ENCODE measurements around the gene ZDHHC6.

The ZDHHC6 gene

DNA sequence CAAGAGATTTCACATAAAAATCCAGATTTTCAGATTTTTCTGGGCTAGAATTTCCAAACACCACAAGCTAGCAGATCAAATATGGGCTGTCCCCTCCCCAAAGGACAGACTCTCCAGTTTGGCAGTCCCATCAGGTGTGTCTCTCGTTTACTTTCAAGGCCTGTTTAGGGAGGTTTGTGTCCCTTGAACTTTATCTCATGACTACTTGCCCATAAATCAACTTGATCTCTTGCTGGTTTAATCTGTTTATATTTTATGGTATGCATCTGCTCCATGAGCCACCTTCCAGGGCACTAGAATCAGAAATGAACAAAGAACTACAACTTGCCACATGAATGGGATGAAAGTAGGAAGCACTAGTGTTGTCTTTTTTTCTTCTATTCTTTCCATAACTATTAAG, 5.2 kb downstream of the ZDHHC6 start:
- Histone ChIP-seq H3K9ac (ENCODE audit: low read depth, low read length) (no peak overlapping the region), H3K27ac (ENCODE audit: low read depth, low read length) (no peak overlapping the region), H3K27me3 (ENCODE audit: insufficient read depth, low read length) (no peaks in the 10 kb centered on the region), H3K9me3 (ENCODE audit: insufficient read depth, low read depth, low read length) (no peaks in the 10 kb centered on the region), H3K4me1 (ENCODE audit: insufficient read depth, low read length) (peaks cover 5% of the 10 kb centered on the region; the same call in 1 of the 2 replicates), H3K4me3 (ENCODE audit: low read length) (no peak overlapping the region), H3K36me3 (ENCODE audit: insufficient read depth, low read length) (peaks cover 87% of the 10 kb centered on the region)
- WGBS: 86% methylated on average over 1 of the region's 1 CpG

DNA sequence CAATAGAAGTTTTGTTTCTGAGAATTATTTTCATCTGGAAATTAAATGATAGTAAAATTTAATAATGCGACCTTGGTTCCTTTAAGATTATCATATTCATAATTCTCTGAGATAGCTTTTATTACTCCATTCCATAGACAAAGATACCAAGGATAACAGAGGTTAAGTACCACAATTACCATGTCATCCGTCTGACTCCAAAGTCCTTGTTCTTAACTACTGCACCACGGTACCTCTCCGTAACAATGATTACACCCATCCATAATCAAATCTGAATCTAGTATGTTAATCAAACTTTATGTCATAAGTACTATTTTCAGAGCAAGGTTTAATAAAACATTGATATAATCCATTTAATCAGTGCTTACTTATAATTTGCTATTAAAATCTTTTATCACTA, 8.4 kb downstream of the ZDHHC6 start:
- Histone ChIP-seq H3K9me3 (ENCODE audit: insufficient read depth, low read depth, low read length) (no peaks in the 10 kb centered on the region), H3K4me3 (ENCODE audit: low read length) (no peak overlapping the region), H3K27ac (ENCODE audit: low read depth, low read length) (no peak overlapping the region), H3K4me1 (ENCODE audit: insufficient read depth, low read length) (no peaks in the 10 kb centered on the region), H3K27me3 (ENCODE audit: insufficient read depth, low read length) (no peaks in the 10 kb centered on the region), H3K36me3 (ENCODE audit: insufficient read depth, low read length) (peaks cover 92% of the 10 kb centered on the region), H3K9ac (ENCODE audit: low read depth, low read length) (no peak overlapping the region)
- 94% methylated on average over 4 of the region's 4 CpGs for WGBS

DNA sequence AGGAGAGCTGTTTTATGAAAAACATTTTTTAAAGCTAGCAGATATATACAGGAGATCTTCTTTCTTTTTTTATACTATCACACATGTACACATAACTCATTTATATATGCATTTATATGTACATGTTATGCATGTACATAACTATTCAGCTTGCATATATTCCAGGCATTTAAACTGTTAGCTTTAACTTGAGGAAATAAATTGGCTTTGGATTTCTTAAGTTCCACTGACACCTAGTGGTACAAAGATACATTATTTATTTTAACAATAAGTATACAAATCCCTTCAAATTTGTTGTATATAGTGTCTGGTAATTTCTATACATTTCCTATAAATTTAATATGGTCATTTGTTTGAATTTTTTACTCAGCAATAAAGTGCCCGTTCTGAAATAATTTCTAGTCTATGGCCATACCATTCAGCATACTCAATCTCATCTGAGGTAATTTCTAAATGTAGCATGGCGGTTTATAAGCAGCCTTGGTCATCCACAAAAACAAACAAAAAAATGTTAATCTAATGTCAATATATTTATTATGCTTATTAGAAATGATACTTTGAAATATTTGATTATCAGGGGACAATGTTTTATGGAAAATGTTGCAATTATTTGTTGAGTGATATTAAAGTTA, 11.6 kb downstream of the ZDHHC6 start:
- H3K36me3 ChIP-seq (ENCODE audit: insufficient read depth, low read length): peaks cover 94% of the 10 kb centered on the region
- H3K9ac ChIP-seq (ENCODE audit: low read depth, low read length): no peak overlapping the region
- no peak overlapping the region for H3K27ac ChIP-seq (ENCODE audit: low read depth, low read length)
- H3K4me3 ChIP-seq (ENCODE audit: low read length): no peak overlapping the region
- H3K9me3 ChIP-seq (ENCODE audit: insufficient read depth, low read depth, low read length): no peaks in the 10 kb centered on the region
- H3K4me1 ChIP-seq (ENCODE audit: insufficient read depth, low read length): no peaks in the 10 kb centered on the region
- no peaks in the 10 kb centered on the region for H3K27me3 ChIP-seq (ENCODE audit: insufficient read depth, low read length)
- 100% methylated on average over 2 of the region's 2 CpGs for WGBS

DNA sequence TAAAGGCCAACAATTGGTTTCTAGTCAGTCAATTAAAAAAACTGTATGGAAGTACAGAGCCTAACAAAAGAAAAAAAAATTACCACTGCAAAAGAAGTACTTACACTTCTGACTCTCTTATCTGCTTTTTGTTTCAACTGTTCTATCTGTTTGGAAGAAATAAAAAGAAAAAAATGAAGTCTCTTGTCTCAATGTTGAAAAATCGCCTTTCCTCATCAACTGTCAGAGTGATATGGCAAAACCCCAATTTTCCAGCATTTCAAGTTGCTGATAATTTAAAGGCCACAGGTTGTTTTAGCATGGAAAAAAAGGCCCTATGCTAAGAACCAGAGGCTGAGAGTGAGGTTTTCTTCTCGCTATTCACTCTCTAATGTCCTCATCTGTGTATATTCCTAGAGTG, 13.6 kb downstream of the ZDHHC6 start:
- no peaks in the 10 kb centered on the region for H3K4me1 ChIP-seq (ENCODE audit: insufficient read depth, low read length)
- H3K9ac ChIP-seq (ENCODE audit: low read depth, low read length): no peak overlapping the region
- 96% methylated on average over 2 of the region's 2 CpGs for WGBS
- H3K27ac ChIP-seq (ENCODE audit: low read depth, low read length): no peak overlapping the region
- H3K36me3 ChIP-seq (ENCODE audit: insufficient read depth, low read length): peaks cover 78% of the 10 kb centered on the region
- no peaks in the 10 kb centered on the region for H3K27me3 ChIP-seq (ENCODE audit: insufficient read depth, low read length)
- H3K9me3 ChIP-seq (ENCODE audit: insufficient read depth, low read depth, low read length): no peaks in the 10 kb centered on the region
- no peak overlapping the region for H3K4me3 ChIP-seq (ENCODE audit: low read length)

DNA sequence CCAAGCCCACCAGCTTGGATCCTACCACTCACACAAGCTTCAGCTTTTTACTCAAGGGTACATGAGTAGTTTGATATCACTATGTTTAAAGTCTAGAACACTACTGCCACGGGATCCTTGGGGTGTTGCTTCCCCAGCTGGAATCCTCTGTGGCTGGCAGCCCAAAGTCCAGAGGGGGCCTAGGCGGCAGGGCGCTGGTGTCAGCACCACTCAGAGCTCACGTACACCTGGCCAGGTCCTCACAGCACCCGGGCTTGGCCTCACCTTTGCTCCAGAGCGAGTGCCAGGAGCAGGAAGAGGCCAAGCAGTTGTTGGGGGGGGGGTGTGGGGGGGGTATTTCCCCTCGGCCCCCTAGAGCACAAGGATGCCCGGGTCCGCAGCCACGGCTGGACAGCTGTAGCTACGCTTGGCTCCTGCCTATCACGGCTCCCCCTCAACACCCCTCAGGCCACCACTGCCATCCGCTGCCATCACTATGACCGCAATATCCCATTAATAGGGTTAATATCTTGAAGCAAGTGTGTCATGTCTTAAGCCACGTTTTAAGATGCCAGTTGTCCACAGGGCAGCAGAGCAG, 17.0 kb downstream of the ZDHHC6 start:
- Histone ChIP-seq H3K4me1 (ENCODE audit: insufficient read depth, low read length) (no peaks in the 10 kb centered on the region), H3K4me3 (ENCODE audit: low read length) (no peak overlapping the region), H3K9ac (ENCODE audit: low read depth, low read length) (no peak overlapping the region), H3K9me3 (ENCODE audit: insufficient read depth, low read depth, low read length) (no peaks in the 10 kb centered on the region), H3K27ac (ENCODE audit: low read depth, low read length) (no peak overlapping the region), H3K36me3 (ENCODE audit: insufficient read depth, low read length) (peaks cover 49% of the 10 kb centered on the region), H3K27me3 (ENCODE audit: insufficient read depth, low read length) (no peaks in the 10 kb centered on the region)
- 97% methylated on average over 14 of the region's 15 CpGs for WGBS

DNA sequence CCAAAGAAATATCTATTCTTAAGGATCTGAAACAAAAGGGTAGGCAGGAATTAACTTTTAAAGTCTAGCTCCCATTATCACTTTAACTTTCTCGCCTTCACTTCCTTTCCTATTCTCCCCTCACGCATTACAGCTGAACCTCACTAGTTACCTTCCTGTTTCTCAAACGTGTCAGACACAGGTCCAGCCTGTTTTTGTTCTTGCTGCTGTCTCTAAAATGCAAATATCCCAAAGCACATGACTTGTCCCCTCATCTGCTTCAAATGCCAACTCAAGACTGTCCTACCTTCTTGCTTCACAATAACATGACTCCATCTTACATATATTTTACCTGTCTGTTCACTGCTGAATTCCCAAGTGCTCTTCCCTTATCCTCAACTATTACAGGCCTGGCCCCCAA, 17.6 kb downstream of the ZDHHC6 start:
- Histone ChIP-seq H3K4me3 (ENCODE audit: low read length) (no peak overlapping the region), H3K27me3 (ENCODE audit: insufficient read depth, low read length) (no peaks in the 10 kb centered on the region), H3K9me3 (ENCODE audit: insufficient read depth, low read depth, low read length) (no peaks in the 10 kb centered on the region), H3K36me3 (ENCODE audit: insufficient read depth, low read length) (peaks cover 43% of the 10 kb centered on the region), H3K4me1 (ENCODE audit: insufficient read depth, low read length) (no peaks in the 10 kb centered on the region), H3K27ac (ENCODE audit: low read depth, low read length) (no peak overlapping the region), H3K9ac (ENCODE audit: low read depth, low read length) (no peak overlapping the region)
- WGBS: 81% methylated on average over 3 of the region's 3 CpGs

DNA sequence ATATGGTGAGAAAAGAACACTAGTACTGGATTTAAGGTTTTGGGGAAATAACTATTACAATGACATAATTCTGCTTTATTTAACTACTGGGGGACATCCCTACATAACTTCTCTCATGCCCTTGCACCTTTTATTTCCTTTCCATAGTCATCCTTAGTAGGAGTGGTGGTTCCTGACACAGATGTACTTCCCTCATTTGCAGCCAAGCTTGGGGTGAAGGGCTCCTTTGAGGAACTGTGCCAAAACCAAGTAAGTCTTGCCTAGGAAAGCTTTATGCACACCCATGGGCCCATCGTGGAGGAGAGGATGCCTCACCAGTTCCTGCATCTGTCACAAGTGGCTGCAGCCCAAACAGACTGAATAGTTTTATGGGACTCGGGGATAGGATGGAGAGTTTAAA, 20.6 kb downstream of the ZDHHC6 start:
- Histone ChIP-seq H3K9ac (ENCODE audit: low read depth, low read length) (no peak overlapping the region), H3K4me3 (ENCODE audit: low read length) (no peak overlapping the region), H3K4me1 (ENCODE audit: insufficient read depth, low read length) (no peaks in the 10 kb centered on the region), H3K27me3 (ENCODE audit: insufficient read depth, low read length) (no peaks in the 10 kb centered on the region), H3K27ac (ENCODE audit: low read depth, low read length) (no peak overlapping the region), H3K9me3 (ENCODE audit: insufficient read depth, low read depth, low read length) (no peaks in the 10 kb centered on the region), H3K36me3 (ENCODE audit: insufficient read depth, low read length) (peaks cover 13% of the 10 kb centered on the region)
- WGBS: 72% methylated on average over 2 of the region's 2 CpGs

DNA sequence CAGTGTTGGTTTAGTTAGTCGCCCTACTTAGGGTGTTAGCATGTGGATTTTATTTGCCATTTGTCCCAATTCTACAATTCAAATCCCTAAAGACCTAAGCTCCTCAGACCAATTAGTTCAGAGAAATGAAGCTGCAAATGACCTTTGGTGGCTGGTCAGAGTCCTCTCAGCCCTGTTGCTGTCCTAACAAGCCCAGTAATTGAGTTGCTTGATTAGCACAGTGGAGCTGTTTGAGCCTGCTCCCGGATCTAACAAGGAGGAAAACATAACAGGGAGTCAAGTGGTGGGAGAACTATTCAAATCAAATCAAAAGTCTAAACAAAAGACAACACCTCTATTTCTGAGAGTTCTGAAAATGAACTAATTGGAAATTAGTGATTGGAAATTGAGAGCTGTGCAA, 22.1 kb downstream of the ZDHHC6 start:
- H3K4me1 ChIP-seq (ENCODE audit: insufficient read depth, low read length): no peaks in the 10 kb centered on the region
- no peaks in the 10 kb centered on the region for H3K9me3 ChIP-seq (ENCODE audit: insufficient read depth, low read depth, low read length)
- H3K27me3 ChIP-seq (ENCODE audit: insufficient read depth, low read length): no peaks in the 10 kb centered on the region
- H3K4me3 ChIP-seq (ENCODE audit: low read length): no peak overlapping the region
- no peak overlapping the region for H3K27ac ChIP-seq (ENCODE audit: low read depth, low read length)
- no peak overlapping the region for H3K9ac ChIP-seq (ENCODE audit: low read depth, low read length)
- WGBS: 80% methylated on average over 1 of the region's 2 CpGs
- H3K36me3 ChIP-seq (ENCODE audit: insufficient read depth, low read length): no peaks in the 10 kb centered on the region

DNA sequence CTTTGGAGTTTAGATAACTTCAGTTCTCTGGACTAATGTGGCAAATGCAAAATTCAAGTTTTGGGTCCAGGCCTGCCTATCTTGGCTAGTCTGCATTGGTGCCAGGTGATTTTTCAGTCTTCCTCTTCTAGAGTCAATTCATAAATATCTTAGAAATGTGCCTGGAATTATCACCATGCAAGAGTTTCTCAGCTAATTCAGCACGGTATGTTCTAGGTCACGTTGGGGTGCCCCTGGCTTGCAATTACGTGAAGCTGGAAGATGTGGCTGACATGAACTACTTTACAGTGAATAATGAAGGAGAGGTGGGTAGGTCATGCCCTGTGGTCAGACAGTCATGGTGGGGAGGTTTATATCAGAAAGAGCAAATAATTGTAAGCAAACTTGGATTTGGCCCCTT, 25.0 kb downstream of the ZDHHC6 start:
- Histone ChIP-seq H3K9ac (ENCODE audit: low read depth, low read length) (no peak overlapping the region), H3K4me1 (ENCODE audit: insufficient read depth, low read length) (no peaks in the 10 kb centered on the region), H3K36me3 (ENCODE audit: insufficient read depth, low read length) (no peaks in the 10 kb centered on the region), H3K27ac (ENCODE audit: low read depth, low read length) (no peak overlapping the region), H3K9me3 (ENCODE audit: insufficient read depth, low read depth, low read length) (no peaks in the 10 kb centered on the region), H3K27me3 (ENCODE audit: insufficient read depth, low read length) (no peaks in the 10 kb centered on the region), H3K4me3 (ENCODE audit: low read length) (no peak overlapping the region)
- 91% methylated on average over 3 of the region's 3 CpGs for WGBS

DNA sequence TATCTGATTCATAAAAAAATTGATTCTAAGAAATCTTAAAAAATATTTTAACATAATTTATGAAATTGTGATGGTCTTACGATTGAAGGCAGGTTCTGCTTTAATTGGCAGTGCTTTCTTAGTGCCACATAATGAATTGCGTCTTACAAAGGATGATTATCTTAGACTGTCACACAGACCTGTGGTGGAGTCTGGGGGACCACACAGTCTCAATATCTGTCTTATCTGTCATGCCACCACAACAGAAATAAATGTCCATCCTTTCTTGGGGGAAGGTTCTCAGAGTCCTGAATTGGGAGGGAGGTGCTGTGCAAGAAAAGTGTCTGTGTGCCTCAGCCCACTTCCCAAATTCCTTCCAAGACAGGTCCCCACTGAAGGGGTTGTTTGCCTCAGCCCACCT, 34.0 kb downstream of the ZDHHC6 start:
- Histone ChIP-seq H3K9ac (ENCODE audit: low read depth, low read length) (no peak overlapping the region), H3K4me3 (ENCODE audit: low read length) (no peak overlapping the region), H3K4me1 (ENCODE audit: insufficient read depth, low read length) (no peaks in the 10 kb centered on the region), H3K36me3 (ENCODE audit: insufficient read depth, low read length) (no peaks in the 10 kb centered on the region), H3K27me3 (ENCODE audit: insufficient read depth, low read length) (no peaks in the 10 kb centered on the region), H3K27ac (ENCODE audit: low read depth, low read length) (no peak overlapping the region), H3K9me3 (ENCODE audit: insufficient read depth, low read depth, low read length) (no peaks in the 10 kb centered on the region)
- 92% methylated on average over 2 of the region's 2 CpGs for WGBS

DNA sequence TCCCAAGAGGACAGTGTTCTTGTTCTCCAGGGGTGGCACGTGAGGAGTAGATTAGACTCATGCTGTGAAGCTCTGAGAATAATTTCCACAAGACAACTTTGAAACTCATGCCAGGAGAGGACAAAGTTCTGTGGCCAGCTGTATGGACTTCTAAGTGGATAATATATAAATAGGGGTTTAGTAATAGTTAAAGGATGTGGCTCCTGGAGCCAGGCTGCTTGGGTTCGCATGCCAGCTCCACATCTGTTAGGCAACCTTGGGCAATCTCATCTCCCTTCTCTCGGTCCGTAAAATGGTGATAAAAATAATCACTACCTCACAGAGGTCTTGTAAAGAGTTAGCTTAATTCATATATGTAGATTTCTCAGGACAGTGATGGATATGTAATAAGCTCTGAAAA, 37.0 kb downstream of the ZDHHC6 start:
- H3K27ac ChIP-seq (ENCODE audit: low read depth, low read length): no peak overlapping the region
- H3K27me3 ChIP-seq (ENCODE audit: insufficient read depth, low read length): no peaks in the 10 kb centered on the region; the same call in 1 of the 2 replicates
- H3K9me3 ChIP-seq (ENCODE audit: insufficient read depth, low read depth, low read length): no peaks in the 10 kb centered on the region
- H3K4me3 ChIP-seq (ENCODE audit: low read length): no peak overlapping the region
- no peaks in the 10 kb centered on the region for H3K4me1 ChIP-seq (ENCODE audit: insufficient read depth, low read length)
- 94% methylated on average over 4 of the region's 4 CpGs for WGBS
- H3K36me3 ChIP-seq (ENCODE audit: insufficient read depth, low read length): no peaks in the 10 kb centered on the region
- H3K9ac ChIP-seq (ENCODE audit: low read depth, low read length): no peak overlapping the region

DNA sequence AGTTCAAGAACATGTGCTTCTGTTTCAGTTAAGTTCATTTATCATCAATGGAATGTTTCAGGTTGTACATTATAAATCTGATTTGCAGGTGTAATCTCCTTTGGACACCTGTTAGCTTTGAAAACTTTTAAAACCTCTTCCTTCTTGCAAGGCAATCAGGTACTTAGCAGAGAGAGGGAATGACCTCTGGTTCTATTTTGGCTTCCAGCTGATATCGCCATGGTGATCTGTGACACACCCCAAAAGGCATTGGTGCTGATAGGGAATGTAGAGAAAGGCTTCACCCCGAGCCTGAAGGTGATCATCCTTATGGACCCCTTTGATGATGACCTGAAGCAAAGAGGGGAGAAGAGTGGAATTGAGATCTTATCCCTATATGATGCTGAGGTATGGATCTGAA, 37.4 kb downstream of the ZDHHC6 start:
- Histone ChIP-seq H3K27ac (ENCODE audit: low read depth, low read length) (no peak overlapping the region), H3K36me3 (ENCODE audit: insufficient read depth, low read length) (no peaks in the 10 kb centered on the region)
- 89% methylated on average over 2 of the region's 2 CpGs for WGBS

More for the DNA sequence above, 37.4 kb downstream of the ZDHHC6 start:
- H3K27me3 ChIP-seq (ENCODE audit: insufficient read depth, low read length): no peaks in the 10 kb centered on the region; the same call in 1 of the 2 replicates
- H3K4me1 ChIP-seq (ENCODE audit: insufficient read depth, low read length): no peaks in the 10 kb centered on the region
- no peaks in the 10 kb centered on the region for H3K9me3 ChIP-seq (ENCODE audit: insufficient read depth, low read depth, low read length)
- H3K9ac ChIP-seq (ENCODE audit: low read depth, low read length): no peak overlapping the region
- no peak overlapping the region for H3K4me3 ChIP-seq (ENCODE audit: low read length)

All from HUES64 (cell line).